Fibroblast of skin of left quadriceps (primary cell): ENCODE data around the gene ARHGAP15.

Experiments used
- DNase-seq, 2 experiments: peaks; one replicate each; pipeline ENCODE4 v3.0.0-alpha.2; 2013; ENCODE audit warnings: low read depth in 2 of 2

ARHGAP15 gene

GRCh38 chr2:143688248-143688647 lies 559.0 kb downstream of the ARHGAP15 start:
- DNase-seq = no peak

- DNase-seq = no peak
Measured at GRCh38 chr2:143688815-143689214, 559.6 kb downstream of the ARHGAP15 start.

- no peak for DNase-seq
Measured at GRCh38 chr2:143689541-143689940, 560.3 kb downstream of the ARHGAP15 start.

GRCh38 chr2:143690235-143690634 lies 561.0 kb downstream of the ARHGAP15 start:
- no peak for DNase-seq

GRCh38 chr2:143691121-143691520 lies 561.9 kb downstream of the ARHGAP15 start:
- no peak for DNase-seq

- DNase-seq = no peak
Measured at GRCh38 chr2:143692162-143692561, 562.9 kb downstream of the ARHGAP15 start.

- DNase-seq = no peak
Measured at GRCh38 chr2:143692967-143693366, 563.7 kb downstream of the ARHGAP15 start.

- DNase-seq = no peak
Measured at GRCh38 chr2:143694335-143694734, 565.1 kb downstream of the ARHGAP15 start.

GRCh38 chr2:143696651-143697050 lies 567.4 kb downstream of the ARHGAP15 start:
- DNase-seq = no peak

- no peak for DNase-seq
Measured at GRCh38 chr2:143697744-143698143, 568.5 kb downstream of the ARHGAP15 start.

- no peak for DNase-seq
Measured at GRCh38 chr2:143698352-143698751, 569.1 kb downstream of the ARHGAP15 start.

GRCh38 chr2:143698888-143699570 lies 569.8 kb downstream of the ARHGAP15 start:
- no peak for DNase-seq

GRCh38 chr2:143700865-143701264 lies 571.6 kb downstream of the ARHGAP15 start:
- peak; percentile 61 to 65 for DNase-seq

- DNase-seq = no peak
Measured at GRCh38 chr2:143701785-143702184, 572.6 kb downstream of the ARHGAP15 start.

GRCh38 chr2:143702931-143703330 lies 573.7 kb downstream of the ARHGAP15 start:
- no peak for DNase-seq

GRCh38 chr2:143704451-143705106 lies 575.4 kb downstream of the ARHGAP15 start:
- no peak for DNase-seq

- peak; percentile 40 to 42 for DNase-seq
Measured at GRCh38 chr2:143705108-143705707, 576.0 kb downstream of the ARHGAP15 start.

GRCh38 chr2:143706354-143706753 lies 577.1 kb downstream of the ARHGAP15 start:
- DNase-seq = no peak

- no peak for DNase-seq
Measured at GRCh38 chr2:143708682-143709081, 579.5 kb downstream of the ARHGAP15 start.

GRCh38 chr2:143710196-143710595 lies 581.0 kb downstream of the ARHGAP15 start:
- DNase-seq = no peak

GRCh38 chr2:143710879-143711278 lies 581.7 kb downstream of the ARHGAP15 start:
- DNase-seq = no peak

GRCh38 chr2:143716522-143716921 lies 587.3 kb downstream of the ARHGAP15 start:
- DNase-seq = no peak

GRCh38 chr2:143717053-143717452 lies 587.8 kb downstream of the ARHGAP15 start:
- DNase-seq = no peak
